ENCODE data around the gene CLDN1.

- TF ChIP-seq CTCF (IDR thresholded peaks at IDR 0.05; ENCODE audit: low read depth, low read length) (no peak), POLR2A (IDR thresholded peaks at IDR 0.05; ENCODE audit: extremely low read depth, insufficient read length) (no peak), MYC (IDR thresholded peaks at IDR 0.05; ENCODE audit: low read depth, low read length) (no peak)
- TF ChIP-seq, protein P1, sequence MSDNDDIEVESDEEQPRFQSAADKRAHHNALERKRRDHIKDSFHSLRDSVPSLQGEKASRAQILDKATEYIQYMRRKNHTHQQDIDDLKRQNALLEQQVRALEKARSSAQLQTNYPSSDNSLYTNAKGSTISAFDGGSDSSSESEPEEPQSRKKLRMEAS (IDR thresholded peaks at IDR 0.05; ENCODE audit: low read depth, low read length) = no peak
Observed at GRCh38 chr3:190352861-190353457, 30.7 kb upstream of the CLDN1 start.
